Measurements from ENCODE around the gene E2F4. TPM values are rescaled to one million over a fixed set of nuclear protein-coding genes. Genes with fewer than 3 reads are reported as not detected.

Gene E2F4
- total and polyA plus RNA-seq, 9 of the 15 experiments (the other 6 are each of a cell fraction or from before 2014, with no cell fraction given) = 9.7 to 139 (median 106) TPM

- Histone ChIP-seq H3K9ac (ENCODE audit: insufficient read depth in 1 of 2, low read depth in 2 of 2, low read length in 2 of 2) (no peak overlapping the region), H3K4me3 (0 out of 2 replicates have a peak overlapping the region, but pooled peaks have one; percentile 73), H3K36me3 (ENCODE audit: control insufficient read depth, insufficient read depth, low read length) (peaks cover 4% of the 10 kb centered on the region; the same call in 1 of the 3 replicates), H3K9me1 (ENCODE audit: control insufficient read depth, insufficient read depth, low read length) (no peaks in the 10 kb centered on the region), H3K27me3 (ENCODE audit: control insufficient read depth in 2 of 2, insufficient read depth in 2 of 2, low read length in 2 of 2) (no peaks in the 10 kb centered on the region), H3K4me1 (replicated peaks in 1 of 2; ENCODE audit: control insufficient read depth in 2 of 2, insufficient read depth in 2 of 2, low read length in 2 of 2) (peaks cover 20 to 62% of the 10 kb centered on the region in 2 experiments), H3K27ac (ENCODE audit: extremely low read depth, low read depth, low read length) (no peak overlapping the region), H3K4me2 (ENCODE audit: insufficient read depth, low read length) (0 out of 2 replicates have a peak overlapping the region, but pooled peaks have one; percentile 87), H3K79me2 (ENCODE audit: control insufficient read depth, insufficient read depth, low read length) (peaks cover 28% of the 10 kb centered on the region), H2AFZ (ENCODE audit: low read depth, low read length) (no peak overlapping the region), H3K9me3 (replicated peaks; ENCODE audit: control insufficient read depth, insufficient read depth, low read depth, low read length) (no peaks in the 10 kb centered on the region), H4K20me1 (replicated peaks; ENCODE audit: control insufficient read depth, insufficient read depth, low read length) (peaks cover 16% of the 10 kb centered on the region)
- TF ChIP-seq ETV1 (tag; conservative IDR thresholded peaks at IDR 0.05; ENCODE audit: low read depth) (peak; percentile 28; the same call in 1 of the 2 replicates), LEF1 (IDR thresholded peaks at IDR 0.05) (peak; percentile 36; the same call in 1 of the 2 replicates), CBFA2T3 (IDR thresholded peaks at IDR 0.05) (0 out of 2 replicates have a peak, but pooled peaks have one; percentile 17), ZEB2 (IDR thresholded peaks at IDR 0.05) (peak; percentile 62), PKNOX1 (IDR thresholded peaks at IDR 0.05) (no peak), SOX6 (IDR thresholded peaks at IDR 0.05) (peak; percentile 34; the same call in 1 of the 2 replicates), ARID1B (IDR thresholded peaks at IDR 0.05) (peak; percentile 41; the same call in 1 of the 2 replicates), SMARCA4 (IDR thresholded peaks at IDR 0.05) (0 out of 2 replicates have a peak, but pooled peaks have one; percentile 26), KLF16 (IDR thresholded peaks at IDR 0.05) (no peak), GABPA (tag; conservative IDR thresholded peaks at IDR 0.05; ENCODE audit: low read depth) (0 out of 2 replicates have a peak, but pooled peaks have one; percentile 24), SMARCE1 (IDR thresholded peaks at IDR 0.05) (peak; percentile 46; the same call in 1 of the 2 replicates)
- DNase-seq (ENCODE audit: extremely low read depth in 1 of 4, low spot score in 3 of 4) = no peak
- ChIA-PET POLR2A (interaction anchor here (0.6 to 1.6 kb wide), 2 partner anchors 22 to 32 kb away, joined by 4 read pairs; partner anchors contain the start of gene EXOC3L1), CTCF (ENCODE audit: low intra/inter-chr PET ratio) (no interaction called here)
- BruUV-seq (replicated peaks) = TSS peak; percentile 49
- intact Hi-C loops (cut with micrococcal nuclease) (loop anchor here (2.0 to 5.0 kb wide), 2 partner anchors 181 to 203 kb away; no protein-coding TSS in a partner anchor), in situ Hi-C loops (cut with MboI) (loop anchor here (5.0 to 25.0 kb wide), 2 partner anchors 141 to 196 kb away; partner anchors contain the start of gene CES3)
- no peak for ATAC-seq
- FAIRE-seq = no peak
- WGBS (ENCODE audit: insufficient coverage, low coverage, missing lambda C conversion rate) = 42% methylated on average over 7 of the region's 7 CpGs
Observed at GRCh38 chr16:67157892-67158635, 33.9 kb upstream of the E2F4 start.
